Suppressor macrophage (primary cell): ENCODE data around the gene TTC24.

Source experiments
- DNase-seq, 4 experiments: peaks; one replicate each; pipeline ENCODE4 v3.0.0-alpha.2; 2020 to 2022

TTC24 gene

DNA sequence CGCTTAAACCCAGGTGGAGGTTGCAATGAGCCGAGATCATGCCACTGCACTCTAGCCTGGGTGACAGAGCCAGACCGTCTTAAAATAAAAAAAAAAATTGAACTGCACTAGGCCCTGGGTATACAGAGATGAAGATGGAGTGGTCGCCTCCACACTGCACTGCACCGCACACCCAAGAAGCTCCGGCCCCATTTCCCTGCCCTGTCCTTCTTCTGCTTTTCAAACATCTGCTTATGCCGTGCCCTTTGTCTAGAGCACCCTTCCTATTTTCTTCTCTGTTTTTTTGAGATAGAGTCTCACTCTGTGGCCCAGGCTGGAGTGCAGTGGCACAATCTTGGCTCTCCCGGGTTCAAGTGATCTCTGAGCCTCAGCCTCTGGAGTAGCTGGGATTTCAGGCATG is 24.6 kb upstream of the TTC24 start:
- peak in 3 of 4 experiments; percentile 50 to 76 (median 57) for DNase-seq

DNA sequence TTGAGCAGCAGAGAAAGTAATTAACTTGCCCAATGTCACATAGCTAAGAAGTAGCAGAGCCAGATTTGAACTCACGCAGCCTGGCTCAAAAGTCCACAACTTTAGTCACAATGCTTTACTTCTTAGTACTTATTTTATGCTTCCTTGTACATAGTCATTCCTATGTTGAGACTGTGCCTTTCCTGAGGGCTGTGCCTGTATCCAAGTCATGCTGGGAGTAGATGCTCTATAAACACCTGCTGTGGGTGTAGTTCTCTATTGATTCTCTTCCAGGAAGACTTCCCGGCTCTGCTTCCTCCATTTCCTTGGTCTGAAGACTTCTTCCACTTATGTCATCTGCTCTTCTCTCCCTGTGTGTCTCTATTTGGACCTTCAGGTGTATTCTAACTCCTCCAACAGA is 23.8 kb upstream of the TTC24 start:
- DNase-seq, result no peak

DNA sequence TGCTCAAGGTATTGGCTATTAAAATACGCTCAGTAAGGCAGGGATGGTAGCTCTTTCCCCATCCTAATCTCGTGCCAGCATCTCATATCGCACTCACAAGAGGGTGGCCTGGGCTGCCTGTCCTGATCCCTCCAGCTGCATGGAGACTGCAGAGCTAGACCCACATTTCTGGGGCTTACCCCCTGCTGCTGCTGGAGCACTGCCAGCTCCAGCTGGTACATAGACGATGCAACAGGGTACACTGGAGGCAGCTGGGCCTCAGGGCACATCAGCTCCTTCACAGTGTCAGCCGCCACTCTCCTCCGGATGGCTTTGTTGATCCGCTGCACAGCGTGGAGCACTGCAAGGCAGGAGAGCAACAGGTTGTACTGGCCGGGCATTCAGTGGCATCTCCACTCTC is 23.2 kb upstream of the TTC24 start:
- no peak for DNase-seq

DNA sequence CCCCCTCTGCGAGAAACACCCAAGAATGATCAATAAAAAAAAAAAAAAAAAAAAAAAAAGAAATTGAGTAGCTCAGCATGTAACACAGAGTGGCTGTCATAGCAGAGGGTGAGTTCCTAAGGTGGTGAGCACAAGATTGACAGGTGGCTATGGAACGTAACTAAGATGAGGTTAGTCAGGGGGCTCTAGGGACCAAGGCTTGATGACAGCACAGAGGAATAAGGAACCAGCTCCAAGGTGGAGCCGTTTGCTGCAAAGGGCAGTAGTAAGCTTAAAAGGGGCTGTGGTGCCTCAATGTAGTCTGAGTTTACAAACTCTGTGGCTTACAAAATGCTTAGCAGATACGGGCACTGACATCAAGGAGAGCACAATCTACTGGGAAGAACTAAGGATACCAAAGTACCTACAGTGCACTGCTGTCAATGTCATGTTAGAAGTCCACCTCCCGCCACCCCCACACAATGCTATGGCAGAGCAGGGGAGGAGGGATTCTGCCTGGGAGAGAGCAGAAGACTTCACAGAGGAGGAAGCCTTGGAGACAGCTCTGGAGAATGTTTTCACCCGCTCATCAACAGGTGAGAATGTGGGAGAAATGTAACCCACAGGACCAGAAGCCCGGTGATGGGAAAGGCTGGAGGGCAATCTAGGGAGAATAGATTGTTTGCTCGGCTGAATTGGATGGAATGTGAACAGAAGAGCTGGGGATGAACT is 20.3 kb upstream of the TTC24 start:
- DNase-seq, result no peak

DNA sequence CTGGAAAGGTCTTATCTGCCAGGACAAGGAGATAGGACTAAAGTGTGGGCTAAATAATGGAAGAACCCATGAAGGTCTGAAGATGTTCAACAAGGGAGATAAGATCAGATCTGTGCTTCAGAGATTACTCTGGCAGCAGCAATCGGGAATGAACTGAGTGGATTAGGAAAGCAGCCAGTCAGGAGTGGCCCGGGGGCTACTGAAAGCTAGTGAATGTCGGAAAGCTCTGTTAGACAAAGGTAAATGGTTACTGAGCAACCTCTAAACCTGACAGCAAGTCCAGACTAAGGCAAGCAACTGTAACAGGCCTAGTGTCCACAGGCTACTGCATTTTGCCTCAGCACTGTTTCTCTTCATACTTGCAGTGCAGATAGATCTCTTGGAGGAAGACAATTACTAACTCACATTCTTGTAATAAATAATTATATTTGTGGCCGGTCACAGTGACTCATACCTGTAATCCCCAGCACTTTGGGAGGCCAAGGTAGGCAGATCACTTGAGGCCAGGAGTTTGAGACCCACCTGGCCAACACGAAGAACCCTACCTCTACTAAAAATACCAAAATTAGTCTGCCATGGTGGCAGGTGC is 19.6 kb upstream of the TTC24 start:
- DNase-seq, result no peak

DNA sequence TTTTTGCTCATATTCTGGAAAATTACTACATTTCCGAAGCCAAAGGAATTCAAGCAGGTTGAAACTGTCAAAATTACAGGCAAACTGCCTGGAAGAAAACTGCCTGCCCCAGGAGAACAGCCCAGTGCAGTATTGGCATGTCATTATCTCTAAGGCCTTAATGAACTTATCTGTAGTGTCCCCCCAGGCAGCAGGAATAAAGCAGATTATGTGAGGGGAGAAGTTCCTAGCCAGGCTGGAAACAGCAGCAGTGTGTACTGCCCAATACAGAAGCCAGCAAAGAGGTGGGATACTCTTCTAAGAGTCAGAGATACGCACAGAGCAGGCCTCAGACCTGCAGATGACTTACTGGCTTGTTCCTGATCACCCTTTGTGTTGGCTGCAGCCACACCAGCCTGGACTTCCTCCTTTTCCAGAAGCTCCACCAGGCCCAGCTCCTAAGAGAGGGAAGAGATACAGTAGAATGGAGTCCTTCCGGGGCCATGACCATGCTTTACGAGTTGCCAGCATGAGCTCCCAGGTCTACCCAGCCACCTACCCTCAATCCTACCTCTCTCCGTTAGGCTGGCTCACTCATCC is 18.8 kb upstream of the TTC24 start:
- peak in 3 of 4 experiments; percentile 46 to 66 (median 65) for DNase-seq

DNA sequence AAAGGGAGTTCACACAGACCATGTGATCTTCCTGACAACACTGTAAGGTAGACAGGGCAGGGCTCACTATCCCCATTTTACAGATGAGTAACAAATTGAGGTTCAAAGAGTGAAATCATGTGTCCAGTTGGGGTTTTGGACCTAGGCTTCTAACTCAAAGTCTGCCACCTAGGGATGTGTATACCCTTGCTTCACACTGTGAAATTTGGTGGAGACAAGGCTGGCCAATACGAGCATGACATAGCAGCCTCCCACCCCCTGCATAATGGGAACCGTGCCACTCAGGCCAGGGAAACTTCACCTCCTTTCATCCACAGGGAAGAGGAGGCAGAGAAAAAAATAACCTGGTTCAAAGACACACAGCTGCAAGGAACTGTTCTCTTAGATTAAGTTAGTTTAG is 14.0 kb upstream of the TTC24 start:
- no peak for DNase-seq

DNA sequence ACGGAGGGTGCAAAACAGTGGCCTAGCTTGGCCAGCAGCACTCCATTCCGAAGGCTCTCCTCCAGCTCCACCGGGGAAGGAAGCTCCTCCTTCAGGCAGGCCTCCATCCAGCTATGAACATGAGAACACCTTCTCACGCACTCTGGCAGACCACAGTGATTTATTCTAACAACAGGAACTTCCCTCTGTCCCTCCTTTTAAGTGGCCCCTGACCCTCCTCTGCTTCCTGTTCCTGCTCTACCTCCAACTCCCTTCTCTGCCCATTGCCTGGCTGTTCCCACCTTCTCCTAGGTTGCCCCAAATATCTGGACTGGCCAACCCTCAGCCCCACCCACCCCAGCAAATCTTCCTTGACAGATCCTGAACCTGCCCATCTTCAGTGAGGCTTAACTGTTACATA is 13.1 kb upstream of the TTC24 start:
- peak in 3 of 4 experiments; percentile 34 to 40 (median 39) for DNase-seq

DNA sequence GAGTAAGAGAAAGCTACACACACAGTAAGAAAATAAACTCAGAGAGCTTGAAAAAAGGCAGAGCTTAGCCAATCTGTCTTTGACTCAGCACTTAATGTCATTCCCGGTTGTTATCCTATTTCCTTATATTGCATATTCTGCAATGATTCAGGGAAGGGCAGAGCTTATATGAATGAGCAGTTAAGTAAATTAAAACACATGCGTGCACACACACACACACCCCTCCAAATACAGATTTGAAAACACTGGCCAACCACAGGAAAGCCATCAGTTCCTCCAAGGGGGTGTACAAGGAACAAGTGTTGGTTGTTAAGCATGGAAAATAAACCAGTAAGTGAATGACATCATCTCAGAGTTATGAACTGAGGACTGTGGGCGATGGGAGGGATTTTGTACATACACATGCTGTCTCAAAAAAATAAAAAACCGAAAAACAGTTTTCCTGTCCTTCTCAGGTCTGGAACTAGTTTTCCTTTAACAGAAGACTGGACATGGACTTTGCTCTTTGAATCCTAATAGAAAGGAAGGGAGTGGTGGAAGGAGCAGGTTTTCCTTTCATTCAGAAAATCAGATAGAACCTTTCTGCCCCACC is 8.2 kb upstream of the TTC24 start:
- peak; percentile 66 to 89 (median 78) for DNase-seq

DNA sequence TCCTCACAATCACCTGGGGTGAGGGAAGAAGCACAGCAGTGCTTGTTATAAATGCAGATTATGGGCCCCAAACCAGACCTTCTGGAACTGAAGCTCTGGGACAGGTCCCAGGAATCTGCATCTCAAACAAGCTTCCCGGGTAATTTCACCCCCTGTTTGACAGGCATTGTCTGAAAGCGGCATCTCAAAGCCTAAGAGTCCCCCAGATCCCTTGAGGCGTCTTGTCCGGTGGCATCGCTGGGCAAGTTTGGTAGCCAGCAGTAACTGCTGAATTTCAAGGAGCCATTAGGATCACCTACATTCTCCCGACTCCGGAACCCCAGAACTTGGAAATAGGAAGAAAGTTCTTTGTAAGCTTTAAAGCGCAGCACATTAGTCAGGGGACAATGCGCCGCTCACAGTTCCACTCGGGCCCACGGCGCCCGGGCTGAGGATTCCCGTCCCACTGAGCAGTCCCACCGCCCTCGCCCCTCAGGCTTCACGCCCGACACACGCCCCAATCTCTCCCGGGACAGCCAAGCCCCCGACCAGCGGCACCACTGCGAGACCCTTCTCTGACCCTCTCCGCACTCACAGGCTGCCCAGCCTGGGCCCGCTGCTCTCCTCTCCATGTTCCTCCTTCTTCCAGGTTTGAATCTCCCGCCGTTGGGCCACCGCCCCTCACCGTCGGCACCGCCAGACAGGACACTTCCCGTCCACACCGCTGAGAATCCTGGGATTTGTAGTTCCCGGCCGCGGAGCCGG is 7.4 kb upstream of the TTC24 start, which contains the start of gene IQGAP3:
TSS of gene IQGAP3 (minus strand) at position 647 of the 744 bp plus-strand sequence. CDS start at position 611, 36 bp downstream.
- DNase-seq, result peak; percentile 90 to 96 (median 94)

DNA sequence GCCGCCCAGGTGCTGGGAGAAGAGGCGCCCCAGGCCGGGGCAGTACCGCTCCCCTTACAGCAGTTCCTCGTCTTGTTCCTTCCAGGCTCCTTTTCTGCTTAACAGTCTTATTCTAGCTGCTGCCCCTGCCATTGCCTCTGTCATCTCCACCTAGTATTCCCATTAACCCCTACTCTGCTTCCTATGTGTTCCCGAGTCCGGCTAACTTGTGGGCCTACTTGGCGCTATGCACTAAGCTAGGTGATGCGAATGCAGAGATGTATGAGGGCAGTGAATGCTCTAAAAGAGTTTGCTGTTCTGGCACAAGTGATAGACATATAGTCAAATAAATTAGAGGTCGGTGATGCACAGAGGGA is 6.9 kb upstream of the TTC24 start:
- no peak for DNase-seq

DNA sequence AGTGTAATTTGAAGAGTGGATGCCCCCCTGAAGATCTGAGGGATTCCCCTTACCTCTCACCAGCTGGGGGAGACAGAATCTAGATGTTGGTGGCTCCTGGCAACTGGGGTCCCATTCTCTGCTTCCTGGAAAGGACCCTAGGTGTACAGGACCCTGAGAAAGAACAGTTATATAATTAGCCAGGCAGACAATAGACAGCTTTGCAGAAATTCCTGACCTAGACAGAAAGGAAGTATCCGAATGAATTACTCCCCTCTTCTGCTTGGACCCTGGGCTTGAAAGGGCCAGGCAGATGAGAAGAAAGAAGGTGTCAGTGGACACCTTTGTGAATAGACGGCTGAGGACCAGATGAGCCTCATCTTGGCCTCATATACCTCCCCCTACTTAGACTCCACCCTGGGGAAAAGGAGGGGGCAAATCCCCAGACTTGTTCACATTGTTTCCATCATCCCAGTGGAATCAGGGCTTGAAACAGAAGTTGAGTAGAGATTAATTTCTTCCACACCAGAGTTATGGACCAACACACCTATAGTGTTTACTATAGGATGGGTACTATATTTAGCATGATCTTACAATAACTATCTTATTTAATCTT is 5.4 kb upstream of the TTC24 start:
- no peak for DNase-seq

DNA sequence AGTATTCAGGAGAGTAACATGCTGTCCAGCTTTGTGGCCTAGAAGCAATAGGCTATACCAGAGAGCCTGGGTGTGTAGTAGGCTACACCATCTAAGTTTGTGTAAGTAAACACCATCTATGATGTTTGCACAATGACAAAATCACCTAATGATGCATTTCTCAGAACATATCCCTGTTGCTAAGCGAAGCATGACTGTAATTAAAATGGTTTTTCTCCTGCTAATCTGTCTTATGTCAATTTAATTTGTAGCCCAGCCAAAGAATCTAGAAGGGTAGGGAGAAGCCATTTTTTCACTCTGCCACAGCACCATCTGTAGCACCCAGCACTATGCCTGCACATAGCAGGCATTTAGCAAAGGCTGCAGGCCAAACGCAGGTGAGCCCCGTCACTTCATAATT is 2.0 kb upstream of the TTC24 start:
- no peak for DNase-seq

DNA sequence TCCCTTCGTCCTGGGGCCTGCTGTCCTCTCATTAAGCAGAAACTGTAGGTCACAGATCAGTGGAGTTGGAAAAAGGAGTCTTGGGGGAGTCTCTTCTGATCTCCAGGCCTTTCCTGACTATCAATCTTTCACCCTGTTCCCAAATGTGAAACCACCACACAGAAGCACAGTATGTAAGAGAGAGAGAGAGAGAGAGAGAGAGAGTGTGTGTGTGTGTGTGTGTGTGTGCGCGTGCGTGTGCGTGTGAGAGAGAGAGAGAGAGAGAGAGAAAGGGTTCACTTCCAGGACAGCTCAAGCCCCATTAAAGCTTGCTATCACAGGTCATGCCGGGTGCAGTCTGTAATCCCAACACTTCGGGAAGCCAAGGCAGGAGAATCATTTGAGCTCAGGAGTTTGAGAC is 1.5 kb upstream of the TTC24 start:
- no peak for DNase-seq

DNA sequence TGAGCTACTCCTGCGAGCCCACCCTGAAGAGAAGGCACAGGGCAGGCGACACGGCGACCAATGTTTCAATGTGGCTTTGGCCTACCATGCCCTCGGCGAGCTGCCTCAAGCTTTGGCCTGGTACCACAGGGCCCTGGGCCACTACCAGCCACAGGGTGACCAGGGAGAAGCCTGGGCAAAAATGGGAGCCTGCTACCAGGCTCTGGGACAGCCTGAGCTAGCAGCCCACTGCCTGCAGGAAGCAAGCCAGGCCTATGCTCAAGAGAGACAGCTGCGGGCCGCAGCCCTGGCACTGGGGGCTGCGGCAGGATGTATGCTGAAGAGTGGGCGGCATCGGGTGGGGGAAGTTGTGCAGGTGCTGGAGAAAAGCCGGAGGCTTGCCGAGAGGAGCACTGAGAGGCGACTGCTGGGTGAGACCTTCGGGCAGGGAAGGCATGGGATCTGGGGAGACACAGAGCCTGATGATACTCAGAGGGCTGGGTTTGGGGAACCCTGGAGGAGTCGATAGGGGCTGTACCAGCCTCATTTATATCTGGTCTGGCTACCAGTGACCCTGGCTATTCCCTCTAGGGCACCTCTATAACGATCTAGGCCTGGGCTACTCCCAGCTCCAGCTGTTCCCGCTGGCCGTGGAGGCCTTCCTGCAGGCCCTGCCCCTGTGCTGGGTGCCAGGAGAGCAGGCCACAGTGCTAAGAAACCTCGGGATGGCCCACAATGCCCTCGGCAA is 2.3 kb downstream of the TTC24 start:
- DNase-seq, result peak in 2 of 4 experiments; percentile 19 to 39

DNA sequence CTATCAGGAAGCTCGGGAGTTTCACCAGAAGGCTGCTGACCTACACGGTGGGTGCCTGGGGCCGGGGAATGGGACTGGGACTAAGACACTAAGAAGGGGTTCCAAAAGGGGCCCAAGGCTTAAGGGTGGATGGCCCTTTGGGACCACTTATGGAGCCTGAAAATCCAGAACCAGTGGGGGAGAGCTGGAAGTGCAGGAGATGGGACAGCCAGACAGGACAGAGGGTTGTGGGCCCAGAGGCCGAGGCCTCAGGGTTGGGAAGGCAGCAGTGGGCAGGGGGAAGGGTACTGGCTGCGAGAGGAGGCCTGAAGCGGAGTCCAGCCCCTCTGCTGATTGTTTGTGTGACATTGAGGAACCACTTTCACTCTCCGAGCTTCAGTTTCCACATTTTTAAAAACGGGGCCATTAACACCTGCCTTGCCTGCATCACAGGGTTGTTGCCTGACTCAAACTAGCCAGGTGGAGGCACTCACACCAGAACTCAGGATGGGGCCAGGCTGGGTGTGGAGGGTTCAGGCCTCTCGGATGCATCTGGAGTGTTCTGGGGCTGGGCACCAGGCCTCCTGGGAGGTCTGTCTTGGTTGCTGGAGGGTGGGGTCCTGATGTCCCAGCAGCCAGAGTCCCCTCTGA is 3.0 kb downstream of the TTC24 start:
- DNase-seq, result peak in 3 of 4 experiments; percentile 25 to 32 (median 27)

DNA sequence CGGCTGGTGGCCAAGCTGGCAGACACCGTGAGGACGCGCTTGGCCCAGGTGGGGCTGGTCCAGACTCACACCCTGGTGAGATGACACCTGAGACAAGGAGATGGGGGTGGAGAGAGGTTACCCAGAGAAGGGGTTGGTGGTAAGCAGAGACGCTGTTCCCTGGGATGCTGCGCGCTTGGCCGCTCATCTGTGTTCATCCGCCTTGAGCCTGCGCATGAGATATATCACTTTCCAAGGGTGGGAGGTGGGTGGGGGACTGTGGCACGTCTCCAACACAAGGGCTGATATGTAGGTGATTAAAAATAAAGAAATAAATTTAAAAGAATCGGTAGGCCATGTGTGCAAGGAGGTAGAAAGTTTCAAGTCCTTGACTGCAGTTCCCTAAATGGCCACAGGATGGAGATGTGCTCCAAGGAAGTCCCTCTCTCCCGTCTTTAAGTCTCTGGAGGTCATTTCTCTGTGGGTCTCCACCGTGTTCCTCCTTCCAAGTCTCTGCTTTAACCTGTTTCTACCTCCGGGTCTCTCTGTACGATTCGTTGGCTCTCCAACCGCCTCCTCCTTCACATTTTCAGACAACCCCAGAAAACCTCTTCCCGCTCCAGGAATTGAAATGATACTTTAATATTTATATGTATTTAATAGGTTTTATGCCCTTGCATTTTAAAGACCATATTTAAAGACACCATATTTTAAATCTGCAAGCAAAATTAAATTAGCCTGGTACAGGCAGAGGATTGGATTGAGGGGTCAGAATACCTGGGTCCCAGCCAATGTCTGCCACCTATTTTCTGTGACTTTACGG is 4.5 kb downstream of the TTC24 start:
- peak; percentile 88 to 92 (median 90) for DNase-seq

DNA sequence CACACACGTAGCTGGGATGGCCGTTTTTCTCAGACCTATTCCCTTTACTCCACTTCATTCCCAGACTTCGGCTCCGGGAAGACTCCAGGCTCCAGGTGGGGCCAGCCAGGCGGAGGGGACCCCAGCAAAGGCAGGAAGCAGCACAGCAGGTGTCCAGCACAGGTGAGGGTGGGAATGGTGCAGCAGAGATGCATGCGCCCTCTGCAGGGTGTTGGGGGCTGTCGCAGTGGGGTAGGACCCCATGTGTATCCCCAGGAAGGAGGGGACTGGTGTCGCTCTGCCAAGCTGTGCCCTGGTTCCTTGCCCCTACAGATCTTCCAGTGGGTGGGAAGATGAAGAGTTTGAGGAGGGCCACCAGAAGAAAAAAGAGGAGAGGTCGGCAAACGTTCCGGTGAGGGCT is 5.3 kb downstream of the TTC24 start:
- DNase-seq, result no peak

DNA sequence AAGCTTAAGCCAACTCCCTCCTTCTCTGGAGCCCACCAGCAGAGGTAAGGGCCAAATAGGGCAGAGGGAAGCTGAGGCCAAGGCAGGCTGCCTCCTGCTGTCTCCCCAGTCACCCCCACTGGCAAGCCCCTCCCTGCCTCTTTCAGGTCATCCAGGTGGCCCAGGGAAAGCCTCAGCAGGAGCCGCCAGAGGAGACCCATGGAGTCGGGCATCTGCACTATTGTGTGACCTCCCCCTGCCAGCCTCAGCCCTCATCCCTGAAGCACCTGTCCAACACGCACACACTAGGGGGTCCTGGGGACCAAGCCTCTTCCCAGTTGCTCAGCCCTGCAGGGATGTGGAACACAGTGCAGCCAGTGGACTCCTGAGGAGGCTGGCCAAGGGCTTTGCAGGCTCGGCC is 6.8 kb downstream of the TTC24 start:
- DNase-seq, result no peak

DNA sequence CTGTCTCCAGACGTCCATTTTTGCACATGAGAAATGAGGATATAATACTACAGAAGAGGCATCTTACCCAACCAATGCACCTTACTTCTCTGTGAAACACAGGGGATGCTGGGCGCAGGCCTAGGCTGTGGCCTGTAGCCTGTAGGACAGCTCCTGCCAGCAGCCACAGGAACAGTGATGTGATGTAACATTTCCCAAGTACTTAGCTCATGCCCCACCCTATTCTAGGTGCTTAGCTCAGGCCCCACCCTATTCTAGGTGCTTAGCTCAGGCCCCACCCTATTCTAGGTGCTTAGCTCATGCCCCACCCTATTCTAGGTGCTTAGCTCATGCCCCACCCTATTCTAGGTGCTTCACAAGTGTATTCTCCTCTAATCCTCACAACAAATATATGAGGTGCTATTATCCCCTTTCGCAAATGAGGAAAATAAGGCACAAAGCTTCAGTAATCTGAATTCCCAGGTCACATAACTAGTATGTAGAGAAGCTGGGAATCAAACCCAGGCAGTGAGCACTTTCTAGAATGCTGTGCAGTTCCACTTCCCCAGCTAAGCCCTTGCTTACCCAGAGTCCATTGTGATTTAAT is 7.5 kb downstream of the TTC24 start:
- no peak for DNase-seq
